Left ventricle myocardium inferior (tissue), 1 donor: ENCODE results near the gene APOBR. TPM values are rescaled to one million over a fixed set of nuclear protein-coding genes. Genes with fewer than 3 reads are reported as not detected.

Source experiments
- DNase-seq: peaks from one replicate; pipeline ENCODE4 v3.0.0-alpha.2; 2020
- H3K27ac ChIP-seq: fragments of 200-600 bp; replicated peaks from 2 replicates; pipeline ENCODE4 v1.8.0; 2021
- H3K27me3 ChIP-seq: fragments of 200-600 bp; 2 replicates; pipeline ENCODE4 v1.8.0; 2021; ENCODE audit warnings: low read depth
- H3K36me3 ChIP-seq: fragments of 200-600 bp; 2 replicates; pipeline ENCODE4 v1.8.0; 2021
- H3K4me1 ChIP-seq: fragments of 200-600 bp; 2 replicates; pipeline ENCODE4 v1.8.0; 2021
- H3K4me3 ChIP-seq: fragments of 200-600 bp; 2 replicates; pipeline ENCODE4 v1.8.0; 2021; ENCODE audit warnings: mild to moderate bottlenecking, moderate library complexity
- H3K9me3 ChIP-seq: fragments of 200-600 bp; replicated peaks from 2 replicates; pipeline ENCODE4 v1.8.0; 2021
- intact Hi-C: fragments of 100-400 bp; cut with micrococcal nuclease; formaldehyde crosslinking; loops from one replicate; pipeline ENCODE4 v1.11.0; 2022
- total RNA-seq: library from RNA; stranded (reverse); fragmentation: NEBNext Ultra II Directional; extraction: Animal tissue kit (Norgen Biotek cat#: 25700); gene quantifications from one replicate; pipeline ENCODE4 v1.2.1, GENCODE V29; 2021
- TF ChIP-seq, protein P1 (sequence below): fragments of 200-600 bp; IDR thresholded peaks from 2 replicates; pipeline ENCODE4 v1.8.0; 2021; ENCODE audit warnings: antibody characterized with exemption, mild to moderate bottlenecking, borderline replicate concordance
- donor health status: DM: no; HTN: yes; CAD: no; lungs with severe emphysema.

Gene APOBR
- total RNA-seq, 1 donor from 2014 or later: 0.38 TPM

GRCh38 chr16:28511801-28512789 lies 17.7 kb downstream of the APOBR start:
- no peak overlapping the region for H3K27ac ChIP-seq
- H3K4me3 ChIP-seq: no peak overlapping the region
- intact Hi-C loops: no loop called here
- no peaks in the 10 kb centered on the region for H3K4me1 ChIP-seq
- H3K36me3 ChIP-seq: no peaks in the 10 kb centered on the region
- DNase-seq: no peak
- TF ChIP-seq, protein P1, sequence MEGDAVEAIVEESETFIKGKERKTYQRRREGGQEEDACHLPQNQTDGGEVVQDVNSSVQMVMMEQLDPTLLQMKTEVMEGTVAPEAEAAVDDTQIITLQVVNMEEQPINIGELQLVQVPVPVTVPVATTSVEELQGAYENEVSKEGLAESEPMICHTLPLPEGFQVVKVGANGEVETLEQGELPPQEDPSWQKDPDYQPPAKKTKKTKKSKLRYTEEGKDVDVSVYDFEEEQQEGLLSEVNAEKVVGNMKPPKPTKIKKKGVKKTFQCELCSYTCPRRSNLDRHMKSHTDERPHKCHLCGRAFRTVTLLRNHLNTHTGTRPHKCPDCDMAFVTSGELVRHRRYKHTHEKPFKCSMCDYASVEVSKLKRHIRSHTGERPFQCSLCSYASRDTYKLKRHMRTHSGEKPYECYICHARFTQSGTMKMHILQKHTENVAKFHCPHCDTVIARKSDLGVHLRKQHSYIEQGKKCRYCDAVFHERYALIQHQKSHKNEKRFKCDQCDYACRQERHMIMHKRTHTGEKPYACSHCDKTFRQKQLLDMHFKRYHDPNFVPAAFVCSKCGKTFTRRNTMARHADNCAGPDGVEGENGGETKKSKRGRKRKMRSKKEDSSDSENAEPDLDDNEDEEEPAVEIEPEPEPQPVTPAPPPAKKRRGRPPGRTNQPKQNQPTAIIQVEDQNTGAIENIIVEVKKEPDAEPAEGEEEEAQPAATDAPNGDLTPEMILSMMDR: no peak
- H3K27me3 ChIP-seq: peaks cover 17% of the 10 kb centered on the region
- H3K9me3 ChIP-seq: no peaks in the 10 kb centered on the region

DNA sequence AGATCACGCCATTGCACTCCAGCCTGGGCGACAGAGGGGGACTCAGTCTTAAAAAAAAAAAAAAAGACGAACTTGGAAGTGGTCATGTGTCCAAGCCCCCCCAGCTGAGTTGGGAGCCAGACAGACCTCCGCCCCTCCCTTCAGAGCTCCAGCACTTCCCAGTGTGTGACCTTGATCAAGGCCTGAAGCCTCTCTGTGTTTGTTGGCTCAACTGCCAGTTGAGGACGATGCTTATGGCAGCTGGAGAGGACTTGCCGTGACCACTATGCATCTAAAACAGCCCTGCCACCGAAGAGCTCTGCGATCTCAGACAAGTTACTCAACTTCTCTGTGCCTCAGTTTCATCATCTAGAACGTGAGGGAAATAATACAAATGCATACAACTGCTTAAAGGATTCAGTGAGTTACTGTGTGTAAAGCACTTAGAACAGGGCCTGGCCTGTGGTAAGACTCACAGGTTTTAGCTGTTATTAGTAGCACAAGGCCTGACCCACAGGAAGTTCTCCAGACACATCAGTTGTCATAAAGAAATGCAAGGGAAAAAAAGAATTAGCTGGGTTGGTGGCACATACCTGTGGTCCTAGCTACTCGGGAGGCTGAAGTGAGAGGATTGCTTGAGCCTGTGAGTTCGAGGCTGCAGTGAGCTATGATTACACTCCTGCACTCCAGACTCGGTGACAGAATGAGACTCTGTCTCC lies 19.2 kb downstream of the APOBR start:
- DNase-seq: no peak
- no peak overlapping the region for H3K4me3 ChIP-seq
- intact Hi-C loops: no loop called here
- TF ChIP-seq, protein P1: no peak
- no peaks in the 10 kb centered on the region for H3K4me1 ChIP-seq
- H3K36me3 ChIP-seq: no peaks in the 10 kb centered on the region
- H3K27ac ChIP-seq: no peak overlapping the region
- peaks cover 1% of the 10 kb centered on the region for H3K27me3 ChIP-seq
- no peaks in the 10 kb centered on the region for H3K9me3 ChIP-seq

DNA sequence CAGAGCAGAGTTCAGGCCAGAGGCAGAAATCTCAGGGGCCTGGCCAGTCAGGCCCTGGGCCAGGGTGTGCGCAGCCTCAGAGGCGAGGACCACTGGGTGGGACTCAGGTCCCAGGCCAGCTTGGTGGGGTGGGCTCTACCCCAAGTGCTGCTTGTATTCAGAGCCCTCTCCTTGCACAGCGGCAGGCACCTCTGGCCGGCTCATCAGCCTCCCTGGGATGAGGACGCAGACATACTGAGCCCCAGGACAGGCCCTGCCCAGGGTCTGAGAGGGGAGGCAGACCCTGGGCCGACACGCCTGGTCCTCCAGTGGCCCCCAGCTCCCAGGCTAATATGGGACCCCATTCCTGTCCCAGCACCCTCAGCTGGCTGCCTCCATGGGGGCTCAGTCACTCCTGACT lies 19.8 kb downstream of the APOBR start:
- no peaks in the 10 kb centered on the region for H3K9me3 ChIP-seq
- TF ChIP-seq, protein P1: no peak
- DNase-seq: no peak
- no peaks in the 10 kb centered on the region for H3K36me3 ChIP-seq
- no peak overlapping the region for H3K27ac ChIP-seq
- H3K27me3 ChIP-seq: no peaks in the 10 kb centered on the region
- no peak overlapping the region for H3K4me3 ChIP-seq
- intact Hi-C loops: no loop called here
- no peaks in the 10 kb centered on the region for H3K4me1 ChIP-seq

- Histone ChIP-seq H3K9me3 (no peaks in the 10 kb centered on the region), H3K36me3 (no peaks in the 10 kb centered on the region), H3K27me3 (no peaks in the 10 kb centered on the region), H3K27ac (no peak overlapping the region), H3K4me1 (peaks cover 6% of the 10 kb centered on the region), H3K4me3 (no peak overlapping the region)
- no peak for DNase-seq
- intact Hi-C loops: no loop called here
- TF ChIP-seq, protein P1: no peak
Observed at GRCh38 chr16:28520672-28521071, 26.2 kb downstream of the APOBR start.

- Histone ChIP-seq H3K27ac (no peak overlapping the region), H3K4me1 (peaks cover 6% of the 10 kb centered on the region), H3K9me3 (no peaks in the 10 kb centered on the region), H3K36me3 (no peaks in the 10 kb centered on the region), H3K4me3 (no peak overlapping the region), H3K27me3 (no peaks in the 10 kb centered on the region)
- intact Hi-C loops: no loop called here
- no peak for DNase-seq
- TF ChIP-seq, protein P1: no peak
Observed at GRCh38 chr16:28521436-28521835, 27.0 kb downstream of the APOBR start.
